ENCODE measurements around the gene MRPS31.
"Not testable (repeated sequence)": the region's sequence is repeated elsewhere in the genome, so short reads cannot be mapped to it uniquely, and the experiment has no call there.

Gene MRPS31

DNA sequence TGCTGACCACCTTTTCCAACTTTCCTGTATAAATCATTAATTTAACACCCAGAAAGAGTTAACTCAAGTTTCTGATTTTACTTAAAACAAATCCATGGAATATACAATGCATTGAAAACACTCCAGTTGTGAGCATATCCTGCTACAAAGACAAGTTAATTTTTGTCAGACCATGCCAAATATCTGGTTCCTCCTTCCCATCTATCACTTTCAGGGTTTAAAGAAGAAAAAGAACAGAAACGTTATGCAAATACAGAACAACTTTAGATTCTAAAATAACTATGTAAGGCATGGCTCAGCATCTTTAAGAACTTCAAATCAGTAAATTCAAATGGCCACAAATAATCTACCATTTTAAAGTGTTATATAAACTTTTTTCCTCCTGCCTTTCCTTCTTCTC lies 14.9 kb downstream of the MRPS31 start:
- DNase-seq, result no peak

DNA sequence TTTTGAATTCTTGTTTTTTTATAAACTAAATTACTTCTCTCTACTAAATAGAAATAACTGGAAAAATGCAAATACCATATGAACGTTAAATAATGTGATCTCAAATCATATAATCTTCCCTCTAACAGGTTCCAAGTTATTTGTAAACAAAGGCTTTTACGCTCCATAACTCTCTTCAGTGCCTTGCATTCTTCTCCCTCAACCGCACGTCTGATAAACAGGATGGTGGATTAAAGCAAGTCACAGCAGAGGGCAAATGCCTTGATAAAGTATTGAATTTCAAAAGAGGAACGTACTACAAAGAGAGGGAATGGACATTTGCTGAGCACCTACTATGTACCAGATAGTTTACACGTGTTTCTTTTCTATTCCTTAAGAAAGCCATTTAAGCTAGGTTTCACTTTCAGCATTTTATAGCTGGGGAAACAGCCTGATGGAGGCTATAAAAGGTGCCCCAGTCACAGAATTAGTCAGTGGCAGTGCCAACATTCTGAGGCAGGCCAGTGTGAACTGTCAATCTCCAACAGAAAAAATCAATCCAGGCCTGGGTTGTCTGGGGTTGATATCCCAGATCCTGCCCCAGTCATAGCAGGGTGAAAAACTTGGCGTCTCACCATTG lies 15.8 kb downstream of the MRPS31 start:
- DNase-seq, result no peak

DNA sequence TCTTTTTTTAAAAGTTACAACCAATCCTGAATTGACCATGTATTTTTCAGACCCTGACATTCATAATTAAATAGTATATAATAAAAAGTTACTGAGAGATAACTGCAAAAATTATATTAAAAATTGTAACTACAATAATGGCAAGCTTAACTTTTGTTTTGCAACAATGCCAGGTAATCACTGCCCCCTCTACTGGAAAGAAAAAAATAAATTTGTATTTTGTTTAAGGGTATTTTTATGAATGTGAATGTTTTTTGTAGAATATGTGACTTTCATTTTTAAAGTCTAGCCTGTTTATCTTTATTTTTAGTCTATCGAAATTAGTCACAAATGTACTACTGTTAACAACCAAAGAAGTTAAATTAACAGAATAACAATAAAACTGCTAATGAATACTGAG lies 21.7 kb downstream of the MRPS31 start:
- DNase-seq, result no peak

DNA sequence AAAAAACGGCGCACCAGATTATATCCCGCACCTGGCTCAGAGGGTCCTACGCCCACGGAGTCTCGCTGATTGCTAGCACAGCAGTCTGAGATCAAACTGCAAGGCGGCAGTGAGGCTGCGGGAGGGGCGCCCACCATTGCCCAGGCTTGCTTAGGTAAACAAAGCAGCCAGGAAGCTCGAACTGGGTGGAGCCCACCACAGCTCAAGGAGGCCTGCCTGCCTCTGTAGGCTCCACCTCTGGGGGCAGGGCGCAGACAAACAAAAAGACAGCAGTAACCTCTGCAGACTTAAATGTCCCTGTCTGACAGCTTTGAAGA lies 35.8 kb downstream of the MRPS31 start:
- DNase-seq, result not testable (repeated sequence)

- not testable (repeated sequence) for DNase-seq
These were observed 36.3 kb downstream of the MRPS31 start for GRCh38 chr13:40734536-40735231.

DNA sequence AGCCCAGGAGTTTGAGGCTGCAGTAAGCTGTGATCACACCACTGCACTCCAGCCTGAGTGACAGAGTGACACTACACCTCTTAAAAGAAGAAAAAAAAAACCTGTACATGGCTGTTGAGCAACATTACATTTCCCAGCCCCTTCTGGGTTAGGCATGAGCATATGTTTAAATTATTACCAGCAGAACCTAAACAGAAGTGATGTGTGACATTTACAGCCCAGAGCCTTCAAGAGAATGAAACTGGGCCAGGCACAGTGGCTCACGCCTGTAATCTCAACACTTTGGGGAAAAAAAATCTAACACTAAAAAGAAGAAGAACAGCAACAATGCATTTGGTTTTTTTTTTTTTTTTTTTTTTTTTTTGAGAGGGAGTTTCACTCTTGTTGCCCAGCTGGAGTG lies 38.3 kb downstream of the MRPS31 start:
- no peak for DNase-seq

DNA sequence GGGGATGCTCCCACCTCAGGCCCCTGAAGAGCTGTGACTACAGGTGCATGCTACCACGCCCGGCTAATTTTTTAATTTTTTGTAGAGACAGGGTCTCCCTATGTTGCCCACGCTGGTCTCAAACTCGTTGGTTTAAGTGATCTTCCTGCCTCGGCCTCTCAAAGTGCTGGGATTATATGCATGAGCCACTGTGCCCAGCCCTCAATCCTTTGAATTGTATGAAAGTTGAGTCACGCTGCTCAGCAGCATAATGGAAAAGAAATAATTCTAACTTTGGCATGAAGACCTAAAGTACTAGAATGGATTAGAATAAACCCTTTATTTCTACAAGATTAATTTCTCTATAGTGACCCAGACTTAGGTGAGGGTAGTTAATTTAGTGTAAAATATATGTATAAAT lies 42.4 kb downstream of the MRPS31 start:
- no peak for DNase-seq

DNA sequence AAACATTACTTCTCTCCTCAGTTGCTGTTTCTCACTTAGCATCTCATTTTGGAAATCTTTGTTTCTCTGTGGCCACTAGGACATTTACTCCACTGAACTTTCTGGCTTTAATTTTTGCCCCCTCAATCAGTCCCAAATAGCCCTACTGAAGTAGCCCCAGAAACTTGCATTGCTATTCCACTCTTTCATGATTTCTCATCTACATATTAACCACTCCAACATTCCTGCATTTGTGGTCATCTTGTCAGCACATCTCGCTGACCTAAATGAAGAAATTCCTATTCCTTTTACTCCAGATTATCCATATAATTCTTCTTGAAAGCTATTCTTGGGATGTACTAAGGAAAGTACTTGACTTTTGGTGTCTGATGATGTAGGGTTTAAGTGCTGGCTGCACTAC lies 56.6 kb downstream of the MRPS31 start:
- not testable (repeated sequence) for DNase-seq

DNA sequence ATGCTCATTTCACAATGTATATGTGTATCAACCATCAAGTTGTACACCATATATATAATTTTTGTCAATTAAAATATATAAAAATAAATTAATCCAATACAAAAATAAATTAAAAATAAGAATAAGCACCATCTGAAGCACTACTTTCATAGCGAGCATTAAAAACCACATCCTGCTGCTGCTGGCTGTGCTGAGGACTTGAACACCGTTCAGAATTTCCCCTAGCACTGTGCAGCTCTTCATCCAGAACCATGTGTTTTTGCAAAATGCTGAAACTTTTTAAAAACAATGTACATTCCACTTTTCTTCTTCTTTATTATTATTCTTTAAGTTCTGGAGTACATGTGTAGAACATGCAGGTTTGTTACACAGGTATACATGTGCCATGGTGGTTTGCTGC lies 64.6 kb downstream of the MRPS31 start:
- DNase-seq, result no peak

GRCh38 chr13:40697711-40698110 lies 73.3 kb downstream of the MRPS31 start:
- no peak for DNase-seq

GRCh38 chr13:40694426-40694825 lies 76.6 kb downstream of the MRPS31 start:
- DNase-seq, result no peak

DNA sequence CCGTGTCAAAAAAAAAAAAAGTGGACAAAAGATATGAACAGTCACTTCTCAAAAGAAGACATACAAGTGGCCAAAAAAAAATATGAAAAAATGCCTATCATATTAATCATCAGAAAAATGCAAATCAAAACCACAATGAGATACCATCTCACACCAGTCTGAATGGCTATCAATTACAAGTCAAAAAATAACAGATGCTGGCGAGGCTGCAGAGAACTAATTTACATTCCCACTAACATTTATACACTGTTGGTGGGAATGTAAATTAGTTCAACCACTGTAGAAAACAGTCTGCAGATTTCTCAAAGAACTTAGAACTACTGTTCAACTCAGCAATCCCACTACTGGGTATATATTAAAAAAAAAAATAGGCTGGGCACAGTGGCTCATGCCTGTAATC lies 78.0 kb downstream of the MRPS31 start:
- no peak for DNase-seq

DNA sequence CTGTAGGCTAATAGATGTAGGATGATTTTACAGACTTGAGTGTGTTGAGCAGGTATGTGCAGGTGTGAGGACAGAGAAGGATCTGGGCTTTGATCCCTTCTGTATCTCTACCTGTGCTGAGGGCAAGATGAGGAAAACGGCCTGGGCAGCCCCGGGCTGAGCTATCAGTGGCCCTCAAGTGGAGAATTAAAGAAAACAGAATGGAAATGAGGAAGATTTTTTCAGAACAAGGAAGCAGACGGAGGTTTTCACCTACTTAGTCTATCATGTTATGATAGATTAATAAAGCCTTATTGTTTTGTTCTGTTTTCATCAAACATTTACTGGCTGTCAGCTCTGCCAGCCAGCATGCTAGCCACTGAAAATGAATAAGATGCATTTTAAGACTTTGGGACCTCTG lies 82.2 kb downstream of the MRPS31 start:
- no peak for DNase-seq

- DNase-seq, result no peak
These were observed 88.3 kb downstream of the MRPS31 start for GRCh38 chr13:40682449-40683240.

GRCh38 chr13:40681341-40682146 lies 89.4 kb downstream of the MRPS31 start:
- no peak for DNase-seq

DNA sequence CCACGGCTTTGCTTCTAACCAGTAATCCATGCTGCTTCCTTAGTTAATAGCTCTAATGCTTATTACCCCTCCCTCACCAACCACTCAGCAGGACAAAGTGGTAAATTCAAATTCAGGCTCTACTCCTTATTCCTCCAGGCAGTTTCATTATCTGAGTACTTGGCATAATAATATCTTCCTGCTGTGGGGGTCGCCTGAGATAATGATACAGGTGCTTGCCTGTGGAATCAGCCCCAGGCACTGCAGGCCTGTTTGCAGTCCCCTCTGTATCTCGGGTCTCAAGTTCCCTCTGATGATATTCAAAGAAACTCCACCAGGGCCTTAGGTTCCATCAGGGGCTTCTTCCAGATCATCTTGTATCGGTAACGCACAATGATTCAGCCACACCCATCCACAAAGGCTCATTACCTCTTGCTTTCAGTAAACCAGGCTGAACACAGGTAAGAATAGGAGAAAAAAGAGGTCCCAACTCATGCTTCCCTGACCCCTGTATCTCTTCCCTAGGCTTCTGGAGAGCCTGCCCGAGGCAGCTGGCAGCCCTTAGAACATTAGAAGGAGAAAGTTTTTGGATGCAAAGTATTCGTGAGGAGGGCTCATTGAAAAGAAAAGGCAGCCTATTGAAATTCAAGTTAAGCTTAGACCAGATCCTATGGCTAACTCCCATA lies 90.2 kb downstream of the MRPS31 start:
- DNase-seq, result no peak

- no peak for DNase-seq
These were observed 91.5 kb downstream of the MRPS31 start for GRCh38 chr13:40679480-40679985.

All from NCI-H1436 treated with DMSO at 0.1 percent for 48 hours (cell line).